HG03175 (cell line): ENCODE results near the gene PRR30.
"Not testable (repeated sequence)": the region's sequence is repeated elsewhere in the genome, so short reads cannot be mapped to it uniquely, and the experiment has no call there.

Experiments
- ATAC-seq: cut with Tn5 transposase; IDR thresholded peaks from one replicate; pipeline ENCODE4 v1.9.1; 2021; ENCODE audit warnings: mild to moderate bottlenecking, moderate library complexity; ENCODE audit not compliant: unreplicated experiment

The PRR30 gene

GRCh38 chr2:27139310-27139709, at the start of gene PRR30:
PRR30 (minus strand) TSS chr2:27139410; CDS start chr2:27138329, 1,081 bp downstream.
- no peak for ATAC-seq

- no peak for ATAC-seq
Observed at GRCh38 chr2:27186613-27187345, 47.6 kb upstream of the PRR30 start.

- ATAC-seq: no peak
Observed at GRCh38 chr2:27185331-27186026, 46.3 kb upstream of the PRR30 start.

- ATAC-seq: no peak
Observed at GRCh38 chr2:27184115-27184514, 44.9 kb upstream of the PRR30 start.

GRCh38 chr2:27182346-27182745, 43.1 kb upstream of the PRR30 start:
- no peak for ATAC-seq

- ATAC-seq: no peak
Observed at GRCh38 chr2:27179344-27180000, 40.3 kb upstream of the PRR30 start.

- no peak for ATAC-seq
Observed at GRCh38 chr2:27178469-27178868, 39.3 kb upstream of the PRR30 start.

GRCh38 chr2:27177441-27178351, 38.5 kb upstream of the PRR30 start:
- ATAC-seq: no peak

GRCh38 chr2:27175781-27176180, 36.6 kb upstream of the PRR30 start:
- not testable (repeated sequence) for ATAC-seq

GRCh38 chr2:27175330-27175729, 36.1 kb upstream of the PRR30 start:
- ATAC-seq: no peak

- ATAC-seq: no peak
Observed at GRCh38 chr2:27174638-27175037, 35.4 kb upstream of the PRR30 start.

GRCh38 chr2:27171351-27171848, 32.2 kb upstream of the PRR30 start:
- no peak for ATAC-seq

GRCh38 chr2:27170581-27171337, 31.5 kb upstream of the PRR30 start:
- no peak for ATAC-seq

- no peak for ATAC-seq
Observed at GRCh38 chr2:27164960-27165763, 26.0 kb upstream of the PRR30 start.

GRCh38 chr2:27162151-27163121, 23.2 kb upstream of the PRR30 start:
- ATAC-seq: no peak

- ATAC-seq: no peak
Observed at GRCh38 chr2:27160191-27160590, 21.0 kb upstream of the PRR30 start.

GRCh38 chr2:27159271-27159670, 20.1 kb upstream of the PRR30 start:
- ATAC-seq: no peak

- ATAC-seq: no peak
Observed at GRCh38 chr2:27158468-27158867, 19.3 kb upstream of the PRR30 start.
